ENCODE measurements around the gene BTD.

The BTD gene

GRCh38 chr3:15636028-15636709 lies 34.6 kb downstream of the BTD start:
- no peak for DNase-seq (ENCODE audit: low read depth in 2 of 2)

GRCh38 chr3:15637131-15637951 lies 35.8 kb downstream of the BTD start:
- no peak for DNase-seq (ENCODE audit: low read depth in 2 of 2)

GRCh38 chr3:15638193-15638890 lies 36.8 kb downstream of the BTD start:
- DNase-seq (ENCODE audit: low read depth in 2 of 2) = no peak

- DNase-seq (ENCODE audit: low read depth in 2 of 2) = no peak
Measured at GRCh38 chr3:15638891-15639262, 37.3 kb downstream of the BTD start.

DNA sequence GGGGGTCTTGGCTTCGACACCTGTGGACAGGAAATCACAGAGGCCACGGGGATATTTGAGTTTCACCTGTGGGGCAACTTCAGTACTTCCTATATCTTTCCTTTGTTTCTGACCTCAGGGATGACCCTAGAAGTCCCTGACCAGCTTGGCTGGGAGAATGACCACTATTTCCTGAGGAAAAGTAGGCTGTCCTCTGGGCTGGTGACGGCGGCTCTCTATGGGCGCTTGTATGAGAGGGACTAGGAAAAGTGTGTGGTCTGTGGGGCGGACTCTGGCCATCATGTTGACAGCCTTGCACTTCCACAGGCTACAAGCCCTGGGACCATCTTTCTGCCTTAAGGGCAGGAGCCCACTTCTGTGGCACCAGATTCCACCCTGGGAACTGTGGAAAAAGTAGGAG lies 43.7 kb downstream of the BTD start:
- no peak for DNase-seq (ENCODE audit: low read depth in 2 of 2)

GRCh38 chr3:15645740-15646501 lies 44.4 kb downstream of the BTD start:
- DNase-seq (ENCODE audit: low read depth in 2 of 2) = no peak

- DNase-seq (ENCODE audit: low read depth in 2 of 2) = no peak
Measured at GRCh38 chr3:15646851-15647511, 45.4 kb downstream of the BTD start.

DNA sequence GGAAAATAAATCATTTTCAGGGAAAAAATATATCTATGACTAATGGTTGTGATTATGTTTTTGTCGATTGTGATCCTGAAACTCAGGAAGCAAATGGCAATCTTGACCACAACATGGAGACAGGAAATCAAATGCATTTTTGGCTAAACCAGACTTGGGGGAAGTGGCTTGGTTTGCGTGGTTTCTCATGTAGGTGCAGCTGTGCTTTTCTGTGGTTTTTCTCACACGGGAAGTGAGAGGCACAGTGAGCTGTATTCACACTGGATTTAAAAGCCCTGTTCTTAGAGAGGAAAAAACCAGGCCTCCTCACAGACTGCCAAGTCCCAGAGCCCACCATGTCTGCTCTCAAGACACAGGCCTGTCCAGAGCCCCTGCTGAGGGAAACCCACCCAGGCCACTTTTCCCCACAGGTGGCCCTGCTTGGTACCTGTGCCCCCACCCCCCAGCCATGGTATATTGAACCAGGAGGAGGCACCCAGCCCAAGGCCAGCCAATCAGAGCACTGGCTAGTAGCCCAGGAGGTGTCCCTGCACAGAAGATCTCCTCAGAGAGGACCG lies 46.1 kb downstream of the BTD start:
- DNase-seq (ENCODE audit: low read depth in 2 of 2) = peak; percentile 30 to 31

DNA sequence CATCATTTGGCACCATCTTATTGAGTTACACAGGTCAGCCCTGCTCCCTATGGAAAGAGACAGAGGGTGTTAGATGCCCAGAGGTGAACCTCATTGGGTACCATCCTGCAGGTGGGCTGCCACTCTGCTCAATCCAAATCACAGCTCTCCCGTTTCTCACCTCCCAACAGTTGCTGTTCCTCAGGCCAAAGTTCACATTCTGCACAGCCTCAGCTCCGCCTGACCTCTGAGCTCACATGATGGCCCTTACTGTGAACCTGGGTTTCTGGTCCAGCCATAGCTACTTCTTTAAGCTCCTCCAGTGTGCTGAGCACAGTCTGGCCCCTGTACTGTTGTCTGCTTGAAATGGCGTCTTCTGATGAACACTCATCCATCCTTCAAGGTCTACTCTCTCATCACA lies 47.8 kb downstream of the BTD start:
- DNase-seq (ENCODE audit: low read depth in 2 of 2) = no peak

DNA sequence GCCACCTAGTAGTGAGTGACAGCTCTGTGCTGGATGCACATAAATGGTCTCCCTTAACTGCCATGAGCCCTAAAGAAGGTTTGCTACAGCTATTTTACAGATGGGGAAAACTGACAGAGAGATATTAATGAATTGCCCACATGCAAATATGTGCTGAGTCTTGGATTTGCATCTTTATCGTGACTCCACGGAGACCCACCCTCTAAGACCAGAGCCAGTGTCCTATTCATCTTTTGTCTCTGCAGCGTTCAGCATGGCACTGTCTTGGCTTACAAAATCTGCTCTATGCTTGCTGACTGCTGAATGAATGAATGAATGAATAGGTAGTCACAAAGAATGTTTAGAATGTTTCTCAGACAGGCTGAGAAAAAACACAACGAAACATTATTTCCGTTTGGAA lies 48.3 kb downstream of the BTD start:
- DNase-seq (ENCODE audit: low read depth in 2 of 2) = no peak

DNA sequence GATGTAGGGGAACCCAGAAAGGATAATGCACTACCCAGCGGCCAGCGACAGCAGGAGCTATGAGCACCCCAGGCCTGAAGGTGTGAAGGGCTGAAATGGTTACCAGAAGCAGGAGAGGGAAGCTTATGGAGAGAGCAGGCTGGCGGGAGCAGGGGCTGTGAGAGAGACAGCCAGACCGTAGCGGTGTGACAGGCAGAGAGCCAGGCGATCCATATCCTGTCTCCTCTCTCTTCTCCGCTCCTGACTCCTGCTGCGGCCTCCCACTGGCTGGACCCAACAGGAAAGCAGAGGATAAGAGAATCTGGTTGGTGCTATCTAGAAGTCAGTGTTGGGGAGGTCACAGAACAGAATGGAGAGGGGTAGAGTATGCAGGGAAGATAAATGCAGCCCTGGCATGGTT lies 49.9 kb downstream of the BTD start:
- no peak for DNase-seq (ENCODE audit: low read depth in 2 of 2)

DNA sequence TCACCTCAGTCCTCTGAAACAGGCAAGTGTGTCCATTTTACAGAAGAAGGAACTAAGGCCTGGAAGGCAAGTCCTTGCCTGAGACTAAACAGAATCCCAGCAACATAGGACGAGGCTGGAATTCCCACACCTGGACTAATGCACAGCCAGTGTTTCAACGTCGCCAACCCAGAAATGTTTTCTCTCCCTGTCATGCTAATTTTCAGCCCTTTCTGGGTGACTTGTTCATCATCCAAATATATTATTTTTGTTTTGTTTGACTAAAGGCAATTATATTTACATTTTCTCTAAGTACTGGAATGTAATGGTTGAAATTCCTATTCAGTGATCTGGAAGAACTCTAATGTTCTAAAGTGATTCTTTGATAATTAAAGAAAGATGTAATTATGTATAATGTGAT lies 51.8 kb downstream of the BTD start:
- no peak for DNase-seq (ENCODE audit: low read depth in 2 of 2)

DNA sequence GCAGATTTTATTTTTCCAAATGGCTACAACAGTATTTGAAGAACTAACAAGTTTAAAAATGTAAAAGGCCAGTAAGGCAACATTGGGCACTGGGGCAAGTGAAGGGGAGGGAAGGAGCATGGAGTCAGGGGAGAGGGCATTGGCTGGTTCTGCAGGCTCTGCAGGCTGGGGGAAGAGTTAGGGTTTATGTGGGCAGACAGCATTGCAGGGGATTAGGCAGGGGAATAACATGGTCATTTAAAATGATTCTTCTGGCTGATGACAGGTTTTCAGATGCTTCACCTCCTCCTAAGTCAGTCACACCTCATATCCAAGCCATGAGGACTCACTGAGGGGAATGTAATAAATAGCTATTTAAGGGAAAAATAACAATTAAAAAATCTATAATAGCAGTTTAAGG lies 52.6 kb downstream of the BTD start:
- no peak for DNase-seq (ENCODE audit: low read depth in 2 of 2)

DNA sequence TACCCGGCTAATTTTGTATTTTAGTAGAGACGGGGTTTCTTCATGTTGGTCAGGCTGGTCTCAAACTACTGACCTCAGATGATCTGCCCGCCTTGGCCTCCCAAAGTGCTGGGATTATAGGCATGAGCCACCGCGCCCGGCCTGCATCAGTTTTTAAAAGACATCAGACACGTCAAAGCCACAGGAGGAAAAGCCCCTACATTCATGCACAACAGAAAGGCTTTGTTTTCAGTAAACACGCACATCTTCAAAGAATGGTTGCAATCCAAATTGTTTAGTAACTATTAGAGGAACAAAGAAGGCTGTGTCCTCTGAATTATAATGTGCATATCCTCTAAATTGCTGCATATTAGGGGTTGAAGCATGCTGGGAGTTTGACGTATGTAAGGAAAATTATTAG lies 53.3 kb downstream of the BTD start:
- no peak for DNase-seq (ENCODE audit: low read depth in 2 of 2)

- DNase-seq (ENCODE audit: low read depth in 2 of 2) = no peak
Measured at GRCh38 chr3:15656342-15656741, 54.8 kb downstream of the BTD start.

- no peak for DNase-seq (ENCODE audit: low read depth in 2 of 2)
Measured at GRCh38 chr3:15657016-15657415, 55.5 kb downstream of the BTD start.

DNA sequence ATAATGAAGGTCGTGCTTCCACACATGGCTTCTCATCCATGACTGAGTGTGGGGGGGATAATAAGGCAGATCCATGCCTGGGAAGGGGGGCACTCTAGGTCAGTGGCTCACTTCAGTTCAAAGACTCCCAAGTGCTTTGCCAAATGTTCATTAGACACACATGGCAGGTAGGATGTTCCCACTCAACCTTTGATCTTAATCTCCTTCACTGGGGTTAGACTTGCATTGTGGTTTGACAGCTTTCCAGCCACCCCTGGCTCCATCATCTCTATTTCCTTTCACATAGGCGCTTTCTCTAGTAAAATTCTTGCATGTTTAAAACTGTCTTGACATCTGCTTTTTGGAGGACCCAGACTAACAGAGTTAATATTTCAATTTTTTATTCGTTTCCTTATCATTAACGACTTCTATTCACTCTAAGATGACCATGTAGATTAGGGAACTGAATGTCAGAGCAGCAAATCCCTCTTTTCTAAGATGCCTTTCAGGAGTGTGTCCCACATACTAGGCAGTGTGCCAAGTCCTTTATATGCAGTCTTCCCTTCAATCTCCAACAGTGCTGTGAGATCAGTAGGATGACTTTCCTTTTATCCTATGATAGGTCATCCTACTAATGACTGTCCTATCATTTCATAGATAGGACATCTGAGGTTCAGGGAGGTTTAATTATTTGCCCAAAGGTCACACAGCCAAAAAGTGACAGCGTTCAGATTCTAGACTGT lies 57.9 kb downstream of the BTD start:
- no peak for DNase-seq (ENCODE audit: low read depth in 2 of 2)

DNA sequence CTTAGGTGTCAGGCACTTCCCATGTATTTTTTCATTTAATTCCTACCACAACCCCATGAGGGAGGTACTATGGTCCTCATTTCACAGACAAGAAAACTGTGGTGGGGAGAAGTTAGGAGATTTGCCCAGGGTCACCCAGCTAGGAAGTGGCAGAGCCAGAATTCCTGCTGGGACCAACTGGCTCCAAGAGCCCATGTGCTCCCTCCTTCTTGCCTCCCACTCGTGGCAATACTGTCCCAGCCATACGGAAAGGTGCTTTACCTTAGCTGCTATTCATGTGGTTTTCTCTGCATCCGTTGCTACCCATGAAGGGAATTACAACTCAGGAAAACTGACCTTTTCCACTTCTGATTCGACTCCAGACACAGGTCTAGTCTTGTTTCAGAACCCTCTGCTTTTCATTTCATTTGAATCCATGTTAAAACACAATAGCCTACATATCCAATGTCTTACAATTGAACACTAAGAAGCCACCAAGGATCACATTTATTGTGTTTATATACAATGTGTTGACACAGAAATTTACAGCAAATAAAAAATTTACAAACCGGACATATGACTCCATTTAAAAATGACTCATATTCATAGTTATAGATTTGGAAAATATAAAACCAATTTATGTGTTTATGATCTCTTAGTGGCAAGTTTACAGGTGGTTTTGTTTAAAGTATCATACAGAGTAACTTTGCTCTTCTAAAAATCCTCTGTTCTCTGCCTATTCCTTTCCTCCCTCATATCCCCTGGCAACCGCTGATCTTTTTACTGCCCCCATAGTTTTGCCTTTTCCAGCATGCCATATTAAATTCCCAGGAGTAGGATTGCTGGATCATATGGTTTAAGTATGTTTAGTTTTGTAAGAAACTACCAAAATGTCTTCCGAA lies 58.8 kb downstream of the BTD start:
- DNase-seq (ENCODE audit: low read depth in 2 of 2) = no peak

- DNase-seq (ENCODE audit: low read depth in 2 of 2) = no peak
Measured at GRCh38 chr3:15664144-15664543, 62.6 kb downstream of the BTD start.

Data from activated CD8-positive, alpha-beta memory T cell treated with anti-CD3 and anti-CD28 coated beads for 4 hours (primary cell).